ENCODE results near the gene CARD14.

CARD14 gene

DNA sequence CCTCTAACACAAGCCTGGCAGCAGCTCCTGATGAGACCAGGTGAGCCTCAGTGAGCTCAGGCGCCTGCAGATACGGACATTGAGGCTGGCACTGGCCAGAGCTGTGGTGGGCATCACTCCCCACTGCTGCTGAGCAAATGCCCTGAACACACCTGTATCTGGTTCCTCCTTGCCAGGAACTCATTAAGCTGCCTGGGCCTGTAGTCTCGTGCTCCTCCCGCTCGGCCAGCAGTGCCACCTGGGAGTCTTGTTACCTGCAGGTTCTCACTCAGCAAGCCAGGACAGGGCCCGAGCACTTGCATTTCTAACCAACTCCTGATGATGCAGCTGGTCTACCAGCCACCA is 36.2 kb upstream of the CARD14 start:
- TF ChIP-seq POLR2A (IDR thresholded peaks at IDR 0.05; ENCODE audit: low read depth, low read length) = no peak
- no peak for DNase-seq (ENCODE audit: insufficient read length)
- no peak for FAIRE-seq

DNA sequence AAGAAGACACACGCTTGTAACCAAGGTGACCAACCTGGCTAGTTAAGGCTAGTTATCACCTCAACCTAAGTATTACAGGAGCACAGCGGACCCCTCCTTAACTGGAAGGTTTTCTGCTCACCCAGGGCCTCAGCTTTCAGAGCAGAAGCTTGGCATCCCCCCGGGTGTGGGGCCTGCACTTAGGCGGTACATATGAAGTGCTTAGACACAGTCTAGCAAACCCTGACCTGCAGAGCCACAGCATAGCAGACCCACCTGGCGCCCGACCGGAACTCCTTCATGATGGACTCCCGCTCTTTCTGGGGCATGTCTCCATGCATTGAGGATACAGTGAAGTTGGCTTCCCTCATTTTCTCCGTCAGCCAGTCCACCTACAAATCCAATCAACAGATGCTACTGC is 32.7 kb upstream of the CARD14 start:
- FAIRE-seq (no peak), DNase-seq (ENCODE audit: insufficient read length) (no peak)
- TF ChIP-seq POLR2AphosphoS5 (IDR thresholded peaks at IDR 0.05; ENCODE audit: low read depth, low read length) (no peak), POLR2A (IDR thresholded peaks at IDR 0.05; ENCODE audit: low read depth, low read length) (no peak), TAF1 (IDR thresholded peaks at IDR 0.05; ENCODE audit: borderline replicate concordance, low read depth, low read length) (no peak)

DNA sequence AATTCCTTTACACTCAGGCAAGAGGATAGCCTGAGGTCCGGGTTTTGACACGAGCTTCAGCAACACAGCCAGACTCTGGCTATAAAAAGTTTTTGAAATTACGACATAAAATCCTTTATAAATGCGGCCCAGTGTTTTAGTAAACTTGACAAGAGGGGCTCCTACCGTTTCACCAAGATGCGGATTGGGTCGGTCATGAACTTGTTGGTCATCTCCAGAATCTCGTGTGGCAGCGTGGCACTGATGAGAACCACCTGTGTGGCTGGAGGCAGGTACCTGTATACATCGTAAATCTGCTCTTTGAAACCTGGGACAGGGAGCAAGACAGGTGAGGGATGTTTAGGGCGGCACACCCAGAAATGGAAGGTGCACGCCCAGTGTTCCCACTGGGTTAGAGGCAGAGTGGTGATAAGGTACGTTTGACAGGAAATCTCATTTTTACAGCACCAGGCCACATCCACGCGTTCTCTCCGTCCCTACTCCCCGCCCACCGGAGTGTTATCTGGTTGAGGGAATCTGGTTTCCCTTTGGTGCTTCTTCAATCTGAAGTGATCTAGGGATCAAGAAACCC is 30.9 kb upstream of the CARD14 start:
- TF ChIP-seq TAF1 (IDR thresholded peaks at IDR 0.05; ENCODE audit: borderline replicate concordance, low read depth, low read length) (no peak), POLR2A (IDR thresholded peaks at IDR 0.05; ENCODE audit: low read depth, low read length) (no peak), POLR2AphosphoS5 (IDR thresholded peaks at IDR 0.05; ENCODE audit: low read depth, low read length) (no peak)
- FAIRE-seq = no peak
- no peak for DNase-seq (ENCODE audit: insufficient read length)

GRCh38 chr17:80141463-80142165 is 28.2 kb upstream of the CARD14 start:
- no peak for TF ChIP-seq TAF1 (IDR thresholded peaks at IDR 0.05; ENCODE audit: borderline replicate concordance, low read depth, low read length)
- no peak for TF ChIP-seq POLR2A (IDR thresholded peaks at IDR 0.05; ENCODE audit: low read depth, low read length)
- TF ChIP-seq POLR2AphosphoS5 (IDR thresholded peaks at IDR 0.05; ENCODE audit: low read depth, low read length) = no peak
- DNase-seq (ENCODE audit: insufficient read length) (no peak), FAIRE-seq (no peak)

- DNase-seq (ENCODE audit: insufficient read length) = no peak
- FAIRE-seq = no peak
- TF ChIP-seq POLR2AphosphoS5 (IDR thresholded peaks at IDR 0.05; ENCODE audit: low read depth, low read length) (no peak), POLR2A (IDR thresholded peaks at IDR 0.05; ENCODE audit: low read depth, low read length) (no peak), TAF1 (IDR thresholded peaks at IDR 0.05; ENCODE audit: borderline replicate concordance, low read depth, low read length) (no peak)
Measured at GRCh38 chr17:80142929-80143328, 26.9 kb upstream of the CARD14 start.

DNA sequence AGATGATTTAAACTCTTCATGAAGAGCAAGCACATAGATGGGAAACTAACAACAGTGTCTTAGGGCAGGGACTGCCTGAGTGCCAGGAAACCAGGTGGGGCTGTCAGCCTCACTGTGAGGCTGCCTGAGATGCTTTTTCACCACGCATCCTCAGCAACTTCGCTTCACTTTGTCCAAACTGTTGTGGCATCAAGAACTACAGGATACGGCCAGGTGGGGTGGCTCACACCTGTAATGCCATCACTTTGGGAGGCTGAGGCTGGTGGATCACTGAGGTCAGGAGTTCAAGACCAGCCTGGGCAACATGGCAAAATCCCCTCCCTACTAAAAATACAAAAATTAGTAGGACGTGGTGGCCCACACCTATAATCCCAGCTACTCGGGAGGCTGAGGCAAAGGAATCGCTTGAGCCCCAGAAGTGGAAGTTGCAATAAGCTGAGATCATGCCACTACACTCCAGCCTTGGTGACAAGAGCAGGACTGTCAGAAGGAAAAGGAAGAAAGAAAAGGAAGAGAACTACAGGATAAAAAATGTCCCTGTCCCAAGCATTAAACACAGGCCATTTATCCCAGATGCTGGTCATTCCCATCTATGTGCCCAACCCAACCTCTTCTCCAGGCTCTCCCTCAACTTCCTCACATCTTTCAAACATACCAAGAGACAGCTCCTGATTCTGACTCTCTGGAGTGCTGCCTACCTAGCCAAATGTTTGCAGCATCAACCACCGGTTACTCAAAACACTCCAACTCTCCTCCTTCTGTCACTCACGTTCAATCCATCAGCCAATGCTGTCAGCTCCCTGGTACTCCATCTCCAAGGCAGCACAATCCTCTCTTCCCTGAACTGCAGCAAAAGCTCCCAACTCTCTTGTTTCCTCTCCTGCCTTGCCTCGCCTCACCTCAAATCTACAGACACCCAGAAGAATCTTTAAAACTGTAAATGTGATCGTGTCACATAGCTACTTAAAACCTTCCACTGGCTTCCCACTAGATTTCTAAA is 24.5 kb upstream of the CARD14 start:
- no peak for TF ChIP-seq POLR2AphosphoS5 (IDR thresholded peaks at IDR 0.05; ENCODE audit: low read depth, low read length)
- no peak for TF ChIP-seq TAF1 (IDR thresholded peaks at IDR 0.05; ENCODE audit: borderline replicate concordance, low read depth, low read length)
- no peak for TF ChIP-seq POLR2A (IDR thresholded peaks at IDR 0.05; ENCODE audit: low read depth, low read length)
- DNase-seq (ENCODE audit: insufficient read length) (no peak), FAIRE-seq (peak; percentile 21)

DNA sequence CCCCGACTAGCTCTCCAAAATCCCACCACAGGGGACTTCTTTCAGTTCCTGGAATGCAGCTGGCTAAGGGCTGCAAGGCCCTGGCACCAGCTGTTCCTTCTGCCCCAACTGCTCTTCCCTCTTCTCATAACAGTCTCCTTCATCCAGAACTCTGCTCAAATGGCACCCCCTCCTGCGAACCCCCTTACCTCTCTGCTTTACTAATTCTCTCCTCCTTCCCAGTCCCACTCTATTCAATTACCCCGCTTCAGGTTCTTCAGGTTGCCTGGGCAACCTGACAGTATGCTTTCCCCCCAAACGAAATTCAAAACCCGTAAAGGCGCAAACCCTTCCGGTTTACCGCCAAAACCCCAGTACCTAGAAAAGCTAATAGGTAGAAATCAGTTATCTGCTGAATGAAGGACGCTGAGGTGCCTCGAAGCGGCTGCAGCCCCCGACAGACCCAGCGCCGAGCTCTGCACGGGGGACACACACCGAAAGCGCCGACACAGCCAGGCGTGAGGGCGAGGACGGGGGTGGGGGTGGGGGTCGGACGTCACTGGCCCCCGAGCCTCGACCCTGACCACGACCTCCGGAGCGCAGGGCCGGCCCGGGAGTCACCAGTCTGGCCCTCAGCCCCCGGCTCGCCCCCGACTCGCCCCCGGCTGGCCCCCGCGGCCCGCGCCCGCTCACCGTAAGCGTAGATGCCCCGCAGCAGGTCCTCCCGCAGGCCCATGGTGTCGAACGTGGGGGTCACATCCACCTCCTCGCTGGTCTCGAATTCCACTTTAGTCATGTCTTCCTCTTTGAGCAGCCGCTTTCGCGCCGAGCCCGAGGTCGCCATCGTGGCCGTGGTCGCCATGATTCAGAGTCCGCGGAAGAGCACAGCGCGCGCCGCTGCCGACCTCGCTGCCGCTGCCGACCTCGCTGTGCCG is 23.5 kb upstream of the CARD14 start:
- DNase-seq (ENCODE audit: insufficient read length) (no peak), FAIRE-seq (no peak)

DNA sequence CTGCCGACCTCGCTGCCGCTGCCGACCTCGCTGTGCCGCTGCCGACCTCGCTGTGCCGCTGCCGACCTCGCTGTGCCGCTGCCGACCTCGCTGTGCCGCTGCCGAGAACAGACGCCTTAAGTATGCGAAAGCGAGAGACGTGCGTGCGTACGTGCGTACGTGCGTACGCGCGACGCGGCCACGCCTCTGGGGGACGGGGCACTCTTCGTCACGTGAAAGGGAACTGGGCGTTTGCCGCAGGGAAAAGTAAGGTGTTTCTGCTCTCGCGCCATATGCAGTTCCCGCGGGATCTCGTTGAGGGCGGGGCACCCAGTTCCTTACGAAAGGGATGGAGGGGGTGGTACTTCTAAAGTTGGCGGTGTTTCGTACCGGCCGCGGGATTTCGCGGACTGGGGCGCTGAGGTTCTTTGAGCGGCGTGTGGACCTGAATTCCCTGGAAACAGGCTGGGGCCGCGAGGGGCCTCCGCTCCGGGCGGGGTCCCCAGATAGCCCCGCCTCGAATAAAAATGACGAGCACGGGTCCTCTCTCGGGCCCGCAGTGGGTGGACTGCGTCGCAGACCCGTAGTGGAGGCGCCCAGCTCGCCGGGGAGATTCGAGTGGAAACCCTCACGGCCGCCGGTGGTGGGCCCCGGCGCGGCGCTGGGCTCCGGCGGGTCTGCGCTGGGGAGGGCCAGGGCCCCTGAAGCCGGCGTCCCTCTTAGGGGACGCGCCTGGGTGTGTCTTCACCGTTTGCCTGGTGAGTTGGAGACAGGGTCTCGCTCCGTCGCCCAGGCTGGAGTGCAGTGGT is 22.6 kb upstream of the CARD14 start, which contains the start of gene EIF4A3:
EIF4A3 (minus strand) TSS at position 94 of the 788 bp plus-strand sequence. CDS start 167 bp downstream, outside the sequence.
- FAIRE-seq = peak; percentile 100
- peak; percentile 86 for TF ChIP-seq POLR2AphosphoS5 (IDR thresholded peaks at IDR 0.05; ENCODE audit: low read depth, low read length)
- TF ChIP-seq POLR2A (IDR thresholded peaks at IDR 0.05; ENCODE audit: low read depth, low read length) = peak; percentile 93; the same call in 1 of the 2 replicates
- peak; percentile 5; the same call in 1 of the 2 replicates for TF ChIP-seq TAF1 (IDR thresholded peaks at IDR 0.05; ENCODE audit: borderline replicate concordance, low read depth, low read length)

More for the DNA sequence above, 23.5 kb upstream of the CARD14 start:
- TF ChIP-seq POLR2A (IDR thresholded peaks at IDR 0.05; ENCODE audit: low read depth, low read length) (no peak), TAF1 (IDR thresholded peaks at IDR 0.05; ENCODE audit: borderline replicate concordance, low read depth, low read length) (peak; percentile 43; the same call in 1 of the 2 replicates)

GRCh38 chr17:80151333-80151732 is 18.5 kb upstream of the CARD14 start:
- DNase-seq (ENCODE audit: insufficient read length) = no peak
- no peak for FAIRE-seq
- TF ChIP-seq POLR2AphosphoS5 (IDR thresholded peaks at IDR 0.05; ENCODE audit: low read depth, low read length) (no peak), POLR2A (IDR thresholded peaks at IDR 0.05; ENCODE audit: low read depth, low read length) (no peak), TAF1 (IDR thresholded peaks at IDR 0.05; ENCODE audit: borderline replicate concordance, low read depth, low read length) (no peak)

More for the DNA sequence above, 22.6 kb upstream of the CARD14 start, which contains the start of gene EIF4A3:
- peak; percentile 95 for DNase-seq (ENCODE audit: insufficient read length)
